SK-N-MC (cell line): ENCODE data around the gene C2CD3.

Experiments used
- EZH2 ChIP-seq: fragments of 200-600 bp; sonication (generic); IDR thresholded peaks from one replicate; pipeline ENCODE4 v1.6.1; 2017; ENCODE audit warnings: antibody characterized with exemption
- FOXP2 ChIP-seq: optimal IDR thresholded peaks from 2 replicates; pipeline ENCODE3; 2011; ENCODE audit warnings: mild to moderate bottlenecking, moderate library complexity; ENCODE audit not compliant: insufficient read depth; ENCODE audit errors: extremely low read length, control extremely low read depth
- POLR2AphosphoS5 ChIP-seq: IDR thresholded peaks from 2 replicates; pipeline ENCODE4 v1.6.1; 2012; ENCODE audit warnings: mild to moderate bottlenecking, low read depth, low read length, borderline replicate concordance

DNA sequence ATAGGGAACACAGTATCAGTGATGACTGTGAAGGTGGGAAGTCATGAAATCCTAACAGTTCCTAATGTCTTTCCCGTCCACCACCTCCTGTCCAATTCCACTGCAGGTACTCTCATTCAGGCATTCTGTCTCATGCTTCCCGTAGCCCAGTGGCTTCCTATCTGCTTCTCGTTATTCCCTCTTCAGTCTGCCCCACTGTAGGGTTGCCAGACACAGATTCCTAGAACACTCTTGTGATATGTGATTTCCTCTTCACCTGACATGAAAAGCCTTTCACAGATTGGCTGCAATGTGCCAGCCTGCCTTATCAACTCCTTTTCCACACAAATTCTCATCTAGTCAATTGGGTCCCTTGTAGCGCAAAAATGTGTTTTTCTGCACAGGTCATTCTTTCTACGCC is 49.0 kb downstream of the C2CD3 start:
- no peak for TF ChIP-seq EZH2
- no peak for TF ChIP-seq POLR2AphosphoS5
- no peak for TF ChIP-seq FOXP2
